DND-41 (cell line): Measurements from ENCODE around the gene NOS1AP.

ENCODE experiments used
- ATAC-seq: fragments of 200-7000 bp; cut with Tn5 transposase; 3 replicates; pipeline ENCODE4 v1.9.1; 2021; ENCODE audit warnings: low read depth; ENCODE audit not compliant: insufficient read depth
- DNase-seq: peaks from one replicate; pipeline ENCODE4 v3.0.0-alpha.2; 2020
- H2AFZ ChIP-seq: 2 replicates; pipeline ENCODE4 v1.6.0; 2012; ENCODE audit warnings: low read depth, low read length
- H3K27ac ChIP-seq: 2 replicates; pipeline ENCODE4 v1.5.1; 2012; ENCODE audit warnings: low read length, inconsistent platforms
- H3K27me3 ChIP-seq: fragments of 200-600 bp; sonication (generic); 2 replicates; pipeline ENCODE4 v1.6.0; 2012; ENCODE audit warnings: low read length, mild to moderate bottlenecking, inconsistent platforms; ENCODE audit not compliant: insufficient read depth, poor library complexity
- H3K36me3 ChIP-seq: 2 replicates; pipeline ENCODE4 v1.5.1; 2012; ENCODE audit warnings: low read length, inconsistent platforms; ENCODE audit not compliant: insufficient read depth
- H3K4me1 ChIP-seq: 2 replicates; pipeline ENCODE4 v1.5.1; 2012; ENCODE audit warnings: mild to moderate bottlenecking, low read length; ENCODE audit not compliant: insufficient read depth
- H3K4me2 ChIP-seq: 2 replicates; pipeline ENCODE4 v1.6.0; 2012; ENCODE audit warnings: mild to moderate bottlenecking, moderate library complexity, low read length, inconsistent platforms; ENCODE audit not compliant: insufficient read depth
- H3K4me3 ChIP-seq, 2 experiments: fragments of 200-600 bp in 1 of 2; shearing (Covaris generic) in 1 of 2; 2 replicates each; pipeline ENCODE4 v1.5.1; 2012 to 2016; ENCODE audit warnings: inconsistent platforms in 2 of 2, low read length in 2 of 2, mild to moderate bottlenecking in 2 of 2, low read depth in 1 of 2, moderate library complexity in 1 of 2
- H3K79me2 ChIP-seq: 2 replicates; pipeline ENCODE4 v1.6.0; 2012; ENCODE audit warnings: low read length, inconsistent platforms; ENCODE audit not compliant: insufficient read depth
- H3K9ac ChIP-seq: 2 replicates; pipeline ENCODE4 v1.6.0; 2012; ENCODE audit warnings: low read depth, mild to moderate bottlenecking, inconsistent platforms, low read length, moderate library complexity
- H3K9me3 ChIP-seq: 2 replicates; pipeline ENCODE4 v1.5.1; 2012; ENCODE audit warnings: low read length, moderate library complexity, mild to moderate bottlenecking, inconsistent platforms; ENCODE audit not compliant: insufficient read depth, severe bottlenecking
- H4K20me1 ChIP-seq: 2 replicates; pipeline ENCODE4 v1.6.0; 2012; ENCODE audit warnings: low read length; ENCODE audit not compliant: insufficient read depth
- CTCF ChIP-seq: IDR thresholded peaks from 2 replicates; pipeline ENCODE4 v1.5.1; 2012; ENCODE audit warnings: borderline replicate concordance, low read length, moderate library complexity, mild to moderate bottlenecking; ENCODE audit not compliant: poor library complexity, severe bottlenecking; ENCODE audit errors: extremely low read depth
- EZH2 ChIP-seq: IDR thresholded peaks from 3 replicates; pipeline ENCODE4 v1.6.1; 2012; ENCODE audit warnings: borderline replicate concordance, low read depth, mild to moderate bottlenecking, moderate library complexity, low read length, inconsistent platforms; ENCODE audit not compliant: severe bottlenecking

NOS1AP gene

GRCh38 chr1:162159515-162159914 is 90.0 kb downstream of the NOS1AP start:
- no peak for DNase-seq
- Histone ChIP-seq H3K9me3 (no peaks in the 10 kb centered on the region), H3K4me2 (no peak overlapping the region), H3K4me1 (no peaks in the 10 kb centered on the region), H2AFZ (no peak overlapping the region), H3K4me3 (no peak overlapping the region), H4K20me1 (no peaks in the 10 kb centered on the region), H3K9ac (no peak overlapping the region), H3K27ac (no peak overlapping the region), H3K27me3 (no peaks in the 10 kb centered on the region), H3K79me2 (no peaks in the 10 kb centered on the region), H3K36me3 (no peaks in the 10 kb centered on the region)
- TF ChIP-seq CTCF (no peak), EZH2 (no peak)
- ATAC-seq = no peak

GRCh38 chr1:162161916-162162550 is 92.5 kb downstream of the NOS1AP start:
- Histone ChIP-seq H3K4me2 (no peak overlapping the region), H3K36me3 (no peaks in the 10 kb centered on the region), H3K4me3 (no peak overlapping the region), H3K4me1 (no peaks in the 10 kb centered on the region), H4K20me1 (no peaks in the 10 kb centered on the region), H3K79me2 (no peaks in the 10 kb centered on the region), H3K27me3 (no peaks in the 10 kb centered on the region), H3K9ac (no peak overlapping the region), H2AFZ (no peak overlapping the region), H3K27ac (no peak overlapping the region), H3K9me3 (no peaks in the 10 kb centered on the region)
- TF ChIP-seq CTCF (no peak), EZH2 (no peak)
- ATAC-seq = no peak
- no peak for DNase-seq

- no peak for TF ChIP-seq CTCF
- no peak for TF ChIP-seq EZH2
- no peaks in the 10 kb centered on the region for H3K4me1 ChIP-seq
Observed at GRCh38 chr1:162165528-162165927, 96.0 kb downstream of the NOS1AP start.

More at GRCh38 chr1:162165528-162165927, 96.0 kb downstream of the NOS1AP start:
- DNase-seq (no peak), ATAC-seq (no peak)
- Histone ChIP-seq H3K4me3 (no peak overlapping the region), H4K20me1 (no peaks in the 10 kb centered on the region), H3K36me3 (no peaks in the 10 kb centered on the region), H3K4me2 (no peak overlapping the region), H3K9ac (no peak overlapping the region), H3K9me3 (no peaks in the 10 kb centered on the region), H2AFZ (no peak overlapping the region), H3K79me2 (no peaks in the 10 kb centered on the region), H3K27ac (no peak overlapping the region), H3K27me3 (no peaks in the 10 kb centered on the region)
